ENCODE data around the gene TK1.
A peak's percentile ranks its signal among the peaks of the same experiment; 100 is the strongest.

The TK1 gene

GRCh38 chr17:78179372-78179771 is 7.5 kb downstream of the TK1 start:
- in situ Hi-C loops (cut with HindIII; ENCODE audit: low pct_ligation_motif_present, low sequenced_read_pairs): no loop called here
- no peak overlapping the region for H3K4me3 ChIP-seq (ENCODE audit: low read depth, low read length)
- TF ChIP-seq CTCF (IDR thresholded peaks at IDR 0.05; ENCODE audit: low read depth, low read length, missing control alignments): no peak
- H3K36me3 ChIP-seq (replicated peaks): no peaks in the 10 kb centered on the region
- DNase-seq: peak; percentile 64
- H3K27ac ChIP-seq: peak overlapping the region; percentile 17
- no peaks in the 10 kb centered on the region for H3K27me3 ChIP-seq (replicated peaks)

GRCh38 chr17:78176548-78177025 is 10.3 kb downstream of the TK1 start:
- peak; percentile 35 for DNase-seq
- peak; percentile 95 for TF ChIP-seq CTCF (IDR thresholded peaks at IDR 0.05; ENCODE audit: low read depth, low read length, missing control alignments)
- no peak overlapping the region for H3K27ac ChIP-seq

GRCh38 chr17:78175643-78175981 is 11.2 kb downstream of the TK1 start:
- DNase-seq: no peak
- in situ Hi-C loops (cut with HindIII; ENCODE audit: low pct_ligation_motif_present, low sequenced_read_pairs): no loop called here
- no peaks in the 10 kb centered on the region for H3K36me3 ChIP-seq (replicated peaks)
- no peak overlapping the region for H3K4me3 ChIP-seq (ENCODE audit: low read depth, low read length)
- no peak overlapping the region for H3K27ac ChIP-seq
- no peaks in the 10 kb centered on the region for H3K27me3 ChIP-seq (replicated peaks)
- no peak for TF ChIP-seq CTCF (IDR thresholded peaks at IDR 0.05; ENCODE audit: low read depth, low read length, missing control alignments)

More at GRCh38 chr17:78176548-78177025, 10.3 kb downstream of the TK1 start:
- Histone ChIP-seq H3K27me3 (replicated peaks) (no peaks in the 10 kb centered on the region), H3K36me3 (replicated peaks) (no peaks in the 10 kb centered on the region), H3K4me3 (ENCODE audit: low read depth, low read length) (no peak overlapping the region)
- in situ Hi-C loops (cut with HindIII; ENCODE audit: low pct_ligation_motif_present, low sequenced_read_pairs): no loop called here

- H3K36me3 ChIP-seq (replicated peaks): no peaks in the 10 kb centered on the region
- no peak overlapping the region for H3K27ac ChIP-seq
- no peaks in the 10 kb centered on the region for H3K27me3 ChIP-seq (replicated peaks)
- TF ChIP-seq CTCF (IDR thresholded peaks at IDR 0.05; ENCODE audit: low read depth, low read length, missing control alignments): no peak
- no peak for DNase-seq
- H3K4me3 ChIP-seq (ENCODE audit: low read depth, low read length): no peak overlapping the region
- in situ Hi-C loops (cut with HindIII; ENCODE audit: low pct_ligation_motif_present, low sequenced_read_pairs): no loop called here
Measured at GRCh38 chr17:78174870-78175642, 11.8 kb downstream of the TK1 start.

- in situ Hi-C loops (cut with HindIII; ENCODE audit: low pct_ligation_motif_present, low sequenced_read_pairs): no loop called here
- Histone ChIP-seq H3K27ac (no peak overlapping the region), H3K27me3 (replicated peaks) (no peaks in the 10 kb centered on the region), H3K36me3 (replicated peaks) (no peaks in the 10 kb centered on the region), H3K4me3 (ENCODE audit: low read depth, low read length) (no peak overlapping the region)
- no peak for TF ChIP-seq CTCF (IDR thresholded peaks at IDR 0.05; ENCODE audit: low read depth, low read length, missing control alignments)
- no peak for DNase-seq
Measured at GRCh38 chr17:78174346-78174869, 12.4 kb downstream of the TK1 start.

All from brain microvascular endothelial cell (primary cell).